Neural cell (in vitro differentiated cells): ENCODE measurements around the gene KIRREL3. TPM values are rescaled to one million over a fixed set of nuclear protein-coding genes. Genes with fewer than 3 reads are reported as not detected.

Source experiments
- H2AFZ ChIP-seq: fragments of 200-600, 300-800 bp; sonication (generic), shearing (Covaris generic); 2 replicates; pipeline ENCODE4 v1.6.0; 2014; ENCODE audit warnings: low read depth, mild to moderate bottlenecking, antibody characterized with exemption, low read length, moderate library complexity
- H3F3A ChIP-seq: fragments of 200-600 bp; shearing (Covaris generic); 2 replicates; pipeline ENCODE4 v1.6.1; 2016; ENCODE audit warnings: mild to moderate bottlenecking, moderate library complexity, mixed read lengths, antibody characterized with exemption, low read length; ENCODE audit not compliant: insufficient read depth, poor library complexity, severe bottlenecking
- H3K27ac ChIP-seq: fragments of 200-600, 300-800 bp; sonication (generic), shearing (Covaris generic); 2 replicates; pipeline ENCODE4 v1.5.1; 2014; ENCODE audit warnings: mild to moderate bottlenecking, low read length, moderate library complexity
- H3K27me3 ChIP-seq: fragments of 300-800, 200-600 bp; sonication (generic), shearing (Covaris generic); 2 replicates; pipeline ENCODE4 v1.6.0; 2014; ENCODE audit warnings: mild to moderate bottlenecking, low read depth, low read length, moderate library complexity; ENCODE audit not compliant: insufficient read depth
- H3K36me3 ChIP-seq: fragments of 300-800, 200-600 bp; sonication (generic), shearing (Covaris generic); 2 replicates; pipeline ENCODE4 v1.5.1; 2014; ENCODE audit warnings: mild to moderate bottlenecking, antibody characterized with exemption, low read length, moderate library complexity; ENCODE audit not compliant: insufficient read depth
- H3K4me2 ChIP-seq: fragments of 300-800, 200-600 bp; sonication (generic), shearing (Covaris generic); 2 replicates; pipeline ENCODE4 v1.6.0; 2014; ENCODE audit warnings: mild to moderate bottlenecking, low read length
- H3K4me3 ChIP-seq: fragments of 300-800, 200-600 bp; sonication (generic), shearing (Covaris generic); 2 replicates; pipeline ENCODE4 v1.5.1; 2014; ENCODE audit warnings: mild to moderate bottlenecking, low read length, moderate library complexity
- H3K79me2 ChIP-seq: fragments of 200-600 bp; shearing (Covaris generic); replicated peaks from 2 replicates; pipeline ENCODE4 v1.6.0; 2014; ENCODE audit warnings: mild to moderate bottlenecking, low read length, moderate library complexity; ENCODE audit not compliant: insufficient read depth
- H3K9ac ChIP-seq: fragments of 300-800, 200-600 bp; sonication (generic), shearing (Covaris generic); 2 replicates; pipeline ENCODE4 v1.6.1; 2016; ENCODE audit warnings: mild to moderate bottlenecking, low read length, mixed read lengths
- H3K9me2 ChIP-seq: fragments of 200-600 bp; shearing (Covaris generic); 2 replicates; pipeline ENCODE4 v1.6.1; 2016; ENCODE audit warnings: mild to moderate bottlenecking, low read length, mixed read lengths; ENCODE audit not compliant: insufficient read depth
- H3K9me3 ChIP-seq: fragments of 200-600, 300-800 bp; sonication (generic), shearing (Covaris generic); 2 replicates; pipeline ENCODE4 v1.6.1; 2016; ENCODE audit warnings: mild to moderate bottlenecking, mixed run types, low read length, moderate library complexity, mixed read lengths
- H4K20me1 ChIP-seq: fragments of 200-600 bp; shearing (Covaris generic); 2 replicates; pipeline ENCODE4 v1.6.1; 2016; ENCODE audit warnings: mild to moderate bottlenecking, mixed run types; ENCODE audit not compliant: insufficient read depth
- CTCF ChIP-seq: fragments of 450-650 bp; IDR thresholded peaks from 2 replicates; pipeline ENCODE4 v1.5.1; 2014; ENCODE audit warnings: antibody characterized with exemption, mild to moderate bottlenecking, moderate library complexity; ENCODE audit not compliant: poor library complexity, severe bottlenecking
- EP300 ChIP-seq: fragments of 450-650 bp; conservative IDR thresholded peaks from 2 replicates; pipeline ENCODE4 v1.6.1; 2014; ENCODE audit warnings: antibody characterized with exemption, mild to moderate bottlenecking, moderate library complexity; ENCODE audit not compliant: poor library complexity, severe bottlenecking
- EZH2 ChIP-seq: fragments of 200-600, 300-800 bp; shearing (Covaris generic), sonication (generic); IDR thresholded peaks from 2 replicates; pipeline ENCODE4 v1.6.1; 2014; ENCODE audit warnings: antibody characterized with exemption, low read length, borderline replicate concordance, mild to moderate bottlenecking; ENCODE audit not compliant: insufficient read depth, poor library complexity, severe bottlenecking
- MXI1 ChIP-seq: fragments of 450-650 bp; conservative IDR thresholded peaks from 2 replicates; pipeline ENCODE4 v1.6.1; 2014; ENCODE audit warnings: antibody characterized with exemption, mild to moderate bottlenecking; ENCODE audit not compliant: poor library complexity, severe bottlenecking
- POLR2AphosphoS5 ChIP-seq: IDR thresholded peaks from 2 replicates; pipeline ENCODE4 v1.6.1; 2012
- RAD21 ChIP-seq: fragments of 450-650 bp; conservative IDR thresholded peaks from 2 replicates; pipeline ENCODE4 v1.6.1; 2014; ENCODE audit warnings: antibody characterized with exemption, mild to moderate bottlenecking, moderate library complexity
- REST ChIP-seq: IDR thresholded peaks from 2 replicates; pipeline ENCODE4 v1.6.1; 2012; ENCODE audit warnings: borderline replicate concordance
- SMC3 ChIP-seq: fragments of 450-650 bp; conservative IDR thresholded peaks from 2 replicates; pipeline ENCODE4 v1.6.1; 2014; ENCODE audit warnings: antibody characterized with exemption, mild to moderate bottlenecking, moderate library complexity; ENCODE audit not compliant: poor library complexity
- TAF1 ChIP-seq: IDR thresholded peaks from 2 replicates; pipeline ENCODE4 v1.6.1; 2012; ENCODE audit warnings: low read depth
- polyA plus RNA-seq: library from polyadenylated mRNA; depleted of rRNA; stranded (reverse); fragments of >200 nt; gene quantifications from 2 replicates; pipeline ENCODE4 v1.2.3, GENCODE V29; 2014

KIRREL3 gene
- polyA plus RNA-seq, 1 donor from 2014 or later = 23.8 TPM

GRCh38 chr11:126638648-126639047, 361.9 kb downstream of the KIRREL3 start:
- H3K27ac ChIP-seq = no peak overlapping the region
- no peaks in the 10 kb centered on the region for H3K79me2 ChIP-seq
- TF ChIP-seq RAD21 = no peak
- TF ChIP-seq SMC3 = no peak
- TF ChIP-seq EP300 = no peak
- TF ChIP-seq CTCF = no peak
- no peak for TF ChIP-seq EZH2
- TF ChIP-seq REST = no peak
- TF ChIP-seq POLR2AphosphoS5 = no peak
- no peak for TF ChIP-seq TAF1
- TF ChIP-seq MXI1 = no peak
- H3F3A ChIP-seq = no peaks in the 10 kb centered on the region
- H4K20me1 ChIP-seq = no peaks in the 10 kb centered on the region
- no peaks in the 10 kb centered on the region for H3K36me3 ChIP-seq
- H3K9me2 ChIP-seq = no peaks in the 10 kb centered on the region
- no peak overlapping the region for H3K4me3 ChIP-seq
- no peak overlapping the region for H2AFZ ChIP-seq
- no peaks in the 10 kb centered on the region for H3K27me3 ChIP-seq
- H3K9ac ChIP-seq = no peak overlapping the region
- H3K4me2 ChIP-seq = no peak overlapping the region
- H3K9me3 ChIP-seq = no peaks in the 10 kb centered on the region

GRCh38 chr11:126637795-126638175, 362.8 kb downstream of the KIRREL3 start:
- TF ChIP-seq REST (no peak), TAF1 (no peak), EP300 (no peak), EZH2 (no peak), SMC3 (no peak), MXI1 (no peak), POLR2AphosphoS5 (no peak), CTCF (no peak), RAD21 (no peak)
- Histone ChIP-seq H3K9ac (no peak overlapping the region), H3F3A (no peaks in the 10 kb centered on the region), H4K20me1 (no peaks in the 10 kb centered on the region), H3K27ac (no peak overlapping the region), H3K79me2 (no peaks in the 10 kb centered on the region), H3K9me3 (no peaks in the 10 kb centered on the region), H3K4me2 (no peak overlapping the region), H3K9me2 (no peaks in the 10 kb centered on the region), H3K27me3 (no peaks in the 10 kb centered on the region), H3K36me3 (no peaks in the 10 kb centered on the region), H2AFZ (no peak overlapping the region), H3K4me3 (no peak overlapping the region)
